ENCODE data around the gene JSRP1. TPM values are rescaled to one million over a fixed set of nuclear protein-coding genes. Genes with fewer than 3 reads are reported as not detected.

JSRP1 gene
- total RNA-seq, 1 donor from 2014 or later: not detected

- no peak for TF ChIP-seq CTCF (IDR thresholded peaks at IDR 0.05)
- DNase-seq: no peak
- peaks cover 40% of the 10 kb centered on the region for H3K36me3 ChIP-seq
- H3K9me3 ChIP-seq: no peaks in the 10 kb centered on the region
- H3K27me3 ChIP-seq (ENCODE audit: low read depth): no peaks in the 10 kb centered on the region
- H3K4me1 ChIP-seq: peaks cover 43% of the 10 kb centered on the region
- peak overlapping the region; percentile 99 for H3K27ac ChIP-seq
- intact Hi-C loops (cut with DNase I): no loop called here
- no peak for ATAC-seq
- H3K4me3 ChIP-seq: peak overlapping the region; percentile 99
Measured at GRCh38 chr19:2234996-2235380, 21.2 kb downstream of the JSRP1 start.

- intact Hi-C loops (cut with DNase I): no loop called here
- Histone ChIP-seq H3K27ac (no peak overlapping the region), H3K36me3 (peaks cover 53% of the 10 kb centered on the region), H3K9me3 (no peaks in the 10 kb centered on the region), H3K4me1 (peaks cover 30% of the 10 kb centered on the region), H3K4me3 (no peak overlapping the region), H3K27me3 (ENCODE audit: low read depth) (no peaks in the 10 kb centered on the region)
- TF ChIP-seq CTCF (IDR thresholded peaks at IDR 0.05): no peak
- no peak for ATAC-seq
- no peak for DNase-seq
Measured at GRCh38 chr19:2233601-2234280, 22.5 kb downstream of the JSRP1 start.

- DNase-seq (no peak), ATAC-seq (no peak)
- Histone ChIP-seq H3K36me3 (peaks cover 62% of the 10 kb centered on the region), H3K27ac (no peak overlapping the region), H3K4me3 (no peak overlapping the region), H3K4me1 (peaks cover 18% of the 10 kb centered on the region), H3K9me3 (no peaks in the 10 kb centered on the region), H3K27me3 (ENCODE audit: low read depth) (no peaks in the 10 kb centered on the region)
- no peak for TF ChIP-seq CTCF (IDR thresholded peaks at IDR 0.05)
- intact Hi-C loops (cut with DNase I): no loop called here
Measured at GRCh38 chr19:2232286-2233151, 23.7 kb downstream of the JSRP1 start.

GRCh38 chr19:2231621-2232221 is 24.5 kb downstream of the JSRP1 start:
- Histone ChIP-seq H3K36me3 (peaks cover 69% of the 10 kb centered on the region), H3K4me1 (peaks cover 14% of the 10 kb centered on the region), H3K9me3 (no peaks in the 10 kb centered on the region), H3K27me3 (ENCODE audit: low read depth) (no peaks in the 10 kb centered on the region), H3K4me3 (no peak overlapping the region), H3K27ac (no peak overlapping the region)
- DNase-seq (no peak), ATAC-seq (no peak)
- intact Hi-C loops (cut with DNase I): no loop called here
- TF ChIP-seq CTCF (IDR thresholded peaks at IDR 0.05): no peak

GRCh38 chr19:2230807-2231533 is 25.2 kb downstream of the JSRP1 start:
- DNase-seq: no peak
- no peak for TF ChIP-seq CTCF (IDR thresholded peaks at IDR 0.05)
- intact Hi-C loops (cut with DNase I): no loop called here
- H3K27me3 ChIP-seq (ENCODE audit: low read depth): no peaks in the 10 kb centered on the region
- H3K9me3 ChIP-seq: no peaks in the 10 kb centered on the region
- peaks cover 77% of the 10 kb centered on the region for H3K36me3 ChIP-seq
- H3K4me1 ChIP-seq: peaks cover 14% of the 10 kb centered on the region
- H3K27ac ChIP-seq: no peak overlapping the region
- ATAC-seq: no peak
- H3K4me3 ChIP-seq: no peak overlapping the region
